ENCODE data around the gene MTCL1.
"Not testable (repeated sequence)": the region's sequence is repeated elsewhere in the genome, so short reads cannot be mapped to it uniquely, and the experiment has no call there.

MTCL1 gene

GRCh38 chr18:8744038-8744437 lies 38.7 kb downstream of the MTCL1 start:
- DNase-seq (ENCODE audit: low read depth, low spot score), result no peak

GRCh38 chr18:8744656-8745055 lies 39.3 kb downstream of the MTCL1 start:
- no peak for DNase-seq (ENCODE audit: low read depth, low spot score)

- DNase-seq (ENCODE audit: low read depth, low spot score), result no peak
These were observed 40.1 kb downstream of the MTCL1 start for GRCh38 chr18:8745355-8746014.

DNA sequence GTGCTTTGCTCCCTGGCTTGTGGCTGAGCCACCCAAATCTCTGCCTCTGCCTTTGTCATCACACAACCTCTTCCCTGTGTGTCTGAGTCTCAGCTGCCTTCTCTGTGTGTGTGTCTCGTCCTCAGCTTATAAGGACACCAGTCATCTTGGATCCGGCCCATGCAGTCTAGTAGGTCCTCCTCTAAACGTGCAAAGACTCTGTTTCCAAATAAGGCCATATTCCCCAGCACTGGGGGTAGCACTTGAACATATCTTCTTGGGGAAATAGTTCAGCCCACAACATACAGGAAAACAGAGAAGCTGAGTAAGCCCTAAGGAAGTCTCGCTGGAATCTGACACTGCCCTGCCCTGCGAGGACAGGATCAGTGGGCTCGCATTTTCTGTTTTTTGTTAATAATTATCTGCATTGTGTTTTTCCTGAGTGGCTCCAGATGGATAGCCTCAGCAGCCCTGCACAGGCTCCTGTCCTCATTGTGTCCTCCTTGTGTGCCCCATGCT lies 42.1 kb downstream of the MTCL1 start:
- DNase-seq (ENCODE audit: low read depth, low spot score), result no peak

- no peak for DNase-seq (ENCODE audit: low read depth, low spot score)
These were observed 44.1 kb downstream of the MTCL1 start for GRCh38 chr18:8749492-8749891.

DNA sequence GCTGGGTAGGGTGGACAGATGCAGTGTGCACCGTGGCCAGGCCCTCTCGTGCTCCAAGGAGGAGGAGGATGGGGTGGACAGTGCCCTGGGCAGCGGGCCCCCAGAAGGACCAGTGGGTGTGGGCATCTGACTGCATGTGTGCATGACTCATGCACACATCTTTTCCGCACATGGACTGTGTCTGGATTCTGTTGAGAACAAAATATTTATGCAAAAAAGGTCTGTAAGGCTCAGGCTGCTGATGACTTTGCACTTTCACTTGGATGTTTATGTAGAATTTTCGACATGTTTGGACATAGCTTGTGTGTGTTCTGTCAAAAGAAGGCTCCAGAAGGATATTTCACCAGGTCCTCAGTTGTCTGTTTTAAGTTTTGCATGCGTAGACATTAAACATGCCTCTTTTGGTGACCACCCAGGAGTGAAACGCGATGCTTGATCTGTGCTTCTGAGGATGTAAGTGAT lies 45.6 kb downstream of the MTCL1 start:
- no peak for DNase-seq (ENCODE audit: low read depth, low spot score)

GRCh38 chr18:8751692-8752091 lies 46.3 kb downstream of the MTCL1 start:
- no peak for DNase-seq (ENCODE audit: low read depth, low spot score)

DNA sequence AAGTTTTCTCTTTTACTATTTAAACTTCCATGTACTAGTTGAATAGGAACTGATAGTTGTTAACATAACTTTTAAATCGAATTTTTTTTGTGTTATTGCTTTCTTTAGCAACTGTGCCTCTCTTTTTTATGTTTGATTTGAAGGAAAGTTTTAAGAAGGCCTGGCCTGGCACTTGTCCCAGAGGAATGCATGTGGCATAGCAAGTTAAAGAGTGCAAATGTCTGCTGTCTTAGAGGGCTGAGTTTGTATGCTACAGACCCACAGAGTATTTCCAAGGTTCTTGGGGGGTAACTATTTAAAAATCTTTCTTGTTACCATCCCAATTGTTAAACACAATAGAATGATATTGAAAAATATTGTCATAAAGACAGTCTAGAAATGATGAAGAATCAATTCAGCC lies 47.0 kb downstream of the MTCL1 start:
- no peak for DNase-seq (ENCODE audit: low read depth, low spot score)

DNA sequence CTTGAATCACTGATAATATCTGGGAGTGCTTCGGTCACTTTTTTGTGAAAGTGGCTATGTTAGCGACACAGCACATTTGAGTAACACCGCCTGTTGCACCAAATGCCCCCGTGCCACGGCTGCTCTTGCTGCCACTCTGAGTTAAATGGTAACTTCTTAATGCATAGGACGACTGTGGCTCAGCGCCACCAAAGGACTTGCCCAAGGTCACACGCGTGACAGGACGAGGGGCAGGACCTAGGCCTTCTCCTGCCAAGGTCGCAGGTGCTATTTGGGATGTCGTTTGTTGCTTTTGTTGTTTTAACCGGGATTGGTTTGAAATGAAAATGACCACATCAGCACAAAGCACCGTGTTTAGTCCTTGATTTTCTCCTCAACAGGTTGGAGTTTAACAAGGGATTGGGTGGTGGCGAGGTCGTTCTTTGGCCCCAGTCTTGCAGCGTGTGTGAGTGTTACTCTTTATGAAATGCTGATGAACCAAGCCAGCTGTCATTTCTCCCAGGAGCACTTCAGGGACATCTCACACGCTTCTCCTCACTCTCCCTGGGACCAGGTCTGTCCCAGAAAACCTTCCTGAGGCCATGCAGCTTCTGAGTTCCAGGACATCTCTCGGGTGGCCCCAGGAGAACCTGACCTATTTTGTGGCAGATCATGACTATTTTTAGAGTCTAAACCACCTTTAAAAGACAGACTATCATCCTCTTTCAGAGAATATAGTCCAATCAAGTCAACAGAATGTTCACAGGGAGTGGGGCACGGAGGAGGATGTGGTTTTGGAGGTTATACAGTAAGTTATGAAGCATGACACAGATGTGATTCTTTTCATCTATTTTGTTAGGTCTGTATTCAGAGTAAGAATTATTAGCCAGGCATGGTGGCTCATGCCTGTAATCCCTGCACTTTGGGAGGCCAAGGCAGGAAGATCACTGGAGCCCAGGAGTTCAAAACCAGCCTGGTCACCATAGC lies 49.9 kb downstream of the MTCL1 start:
- no peak for DNase-seq (ENCODE audit: low read depth, low spot score)

- DNase-seq (ENCODE audit: low read depth, low spot score), result no peak
These were observed 51.2 kb downstream of the MTCL1 start for GRCh38 chr18:8756571-8756970.

DNA sequence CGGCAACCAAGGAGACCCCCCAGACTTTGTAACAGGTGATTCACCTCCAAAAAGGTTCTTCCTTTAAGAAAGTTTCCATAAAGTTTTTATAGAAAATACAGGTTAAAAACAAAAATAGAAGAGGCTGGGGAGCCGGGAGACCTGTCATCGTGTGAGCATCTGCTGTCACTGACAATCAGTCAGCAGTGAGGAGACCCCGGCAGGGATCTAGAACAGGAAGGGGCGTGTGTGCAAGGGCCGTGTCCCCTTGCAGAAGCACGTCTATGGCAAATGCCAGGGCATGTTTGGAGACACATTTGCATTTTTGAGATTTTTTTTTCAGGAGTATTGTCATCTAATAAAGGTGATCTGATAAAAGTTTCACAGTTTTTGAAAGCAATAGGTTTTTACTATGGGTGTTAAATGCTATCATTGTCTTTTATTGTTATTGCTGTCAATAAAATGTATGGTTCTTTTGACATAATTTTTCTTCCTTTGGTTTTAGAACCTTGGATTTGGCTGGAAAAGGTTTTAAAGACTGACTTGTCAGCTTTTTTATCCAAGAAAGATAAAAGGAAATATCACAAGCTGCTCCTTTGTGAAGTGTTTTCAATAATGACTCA lies 52.1 kb downstream of the MTCL1 start:
- DNase-seq (ENCODE audit: low read depth, low spot score), result no peak

GRCh38 chr18:8758466-8758865 lies 53.1 kb downstream of the MTCL1 start:
- no peak for DNase-seq (ENCODE audit: low read depth, low spot score)

- DNase-seq (ENCODE audit: low read depth, low spot score), result no peak
These were observed 55.6 kb downstream of the MTCL1 start for GRCh38 chr18:8760984-8761383.

DNA sequence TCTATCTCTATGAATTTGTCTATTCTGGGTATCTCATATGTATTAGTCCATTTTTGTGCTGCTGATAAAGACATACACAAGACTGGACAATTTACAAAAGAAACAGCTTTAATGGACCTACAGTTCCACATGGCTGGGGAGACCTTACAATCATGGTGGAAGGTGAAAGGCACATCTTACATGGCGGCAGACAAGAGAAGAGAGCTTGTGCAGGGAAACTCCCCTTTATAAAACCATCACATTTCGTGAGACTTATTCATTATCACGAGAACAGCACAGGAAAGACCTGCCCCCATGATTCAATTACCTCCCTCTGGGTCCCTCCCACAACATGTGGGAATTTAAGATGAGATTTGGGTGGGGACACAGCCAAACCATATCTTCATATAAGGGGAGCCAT lies 56.2 kb downstream of the MTCL1 start:
- not testable (repeated sequence) for DNase-seq (ENCODE audit: low read depth, low spot score)

- DNase-seq (ENCODE audit: low read depth, low spot score), result no peak
These were observed 57.6 kb downstream of the MTCL1 start for GRCh38 chr18:8762968-8763367.

DNA sequence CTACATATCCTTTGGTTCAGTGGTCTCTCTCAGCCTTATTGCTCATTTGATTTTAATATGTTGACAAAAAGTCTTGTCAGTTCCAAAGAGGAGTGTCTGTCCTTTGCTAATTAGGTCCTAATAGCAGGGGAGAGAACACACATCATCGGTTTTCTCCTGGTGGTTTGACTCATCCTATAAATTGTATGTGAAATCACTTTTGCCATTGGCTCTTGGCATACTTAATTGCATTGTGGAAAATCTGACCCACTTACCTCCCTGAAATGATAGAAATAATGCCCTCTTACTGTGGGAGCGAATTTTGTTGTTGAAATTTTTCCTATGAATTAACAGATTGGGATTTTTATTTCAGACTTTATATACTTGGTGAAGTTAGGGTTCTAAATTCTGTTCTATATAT lies 58.3 kb downstream of the MTCL1 start:
- no peak for DNase-seq (ENCODE audit: low read depth, low spot score)

GRCh38 chr18:8765783-8766463 lies 60.6 kb downstream of the MTCL1 start:
- no peak for DNase-seq (ENCODE audit: low read depth, low spot score)

DNA sequence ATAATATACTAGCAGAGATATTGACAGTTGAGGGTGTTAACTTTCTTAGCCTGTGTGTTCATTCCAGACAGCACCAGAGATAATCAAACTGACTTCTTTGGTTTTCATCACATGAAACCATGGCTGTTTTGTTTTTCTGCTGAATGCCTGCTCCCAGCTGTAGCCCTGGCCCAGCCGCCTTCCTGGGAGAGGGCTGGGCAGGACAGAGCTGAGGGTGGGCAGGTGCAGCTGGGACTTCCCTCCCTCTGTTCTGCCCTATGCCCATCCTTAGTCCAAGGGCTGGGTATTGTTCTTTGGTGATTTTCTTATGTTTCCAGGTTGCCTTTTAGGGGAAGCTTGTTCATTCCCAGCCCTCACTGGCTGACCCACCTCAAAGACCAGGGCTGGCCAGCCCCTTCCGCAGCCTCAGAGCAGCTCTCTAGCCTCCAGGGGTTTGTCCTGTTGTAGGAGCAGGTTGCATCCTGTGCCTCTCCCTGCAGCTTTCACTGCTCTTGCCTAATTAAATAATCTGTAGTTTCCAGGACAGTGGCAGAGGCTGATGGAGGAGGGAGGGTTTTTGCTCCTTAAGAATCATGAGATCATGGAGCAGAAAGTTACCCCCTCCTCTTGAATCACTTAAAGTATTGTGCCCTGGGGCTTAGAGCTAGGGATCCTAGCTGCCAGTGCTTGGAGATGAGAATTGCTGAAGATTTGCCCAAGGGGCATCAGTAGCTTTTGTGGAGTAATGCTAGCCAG lies 61.4 kb downstream of the MTCL1 start:
- peak; percentile 76 for DNase-seq (ENCODE audit: low read depth, low spot score)

GRCh38 chr18:8767340-8767739 lies 62.0 kb downstream of the MTCL1 start:
- DNase-seq (ENCODE audit: low read depth, low spot score), result no peak

DNA sequence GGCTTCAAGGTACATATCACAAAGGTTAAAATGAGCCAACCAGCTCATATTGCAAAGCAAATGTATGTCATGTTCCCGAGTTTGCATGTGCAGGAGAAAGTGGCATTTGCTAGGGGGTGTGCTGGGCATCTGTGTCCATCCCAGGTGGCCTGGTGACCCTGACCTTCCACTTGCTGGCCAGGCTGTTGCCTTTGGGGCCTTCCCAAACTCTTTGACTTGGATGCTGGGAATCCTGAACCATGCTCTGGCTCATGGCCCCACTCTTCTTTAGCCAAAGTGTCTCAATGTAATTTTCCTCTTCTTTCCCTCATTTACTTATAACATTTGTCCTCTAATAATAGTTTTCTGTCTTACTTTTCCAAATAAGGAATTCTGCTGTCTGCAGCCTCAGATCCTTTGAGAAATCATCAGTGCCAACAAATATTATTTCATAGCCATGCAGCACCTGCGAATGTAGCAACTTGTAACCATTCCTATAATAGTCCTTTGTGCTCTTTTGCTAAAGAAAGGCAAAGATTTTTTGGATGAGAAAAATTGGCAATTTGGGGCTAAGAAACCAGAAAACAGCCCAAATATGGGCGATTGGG lies 64.2 kb downstream of the MTCL1 start:
- DNase-seq (ENCODE audit: low read depth, low spot score), result no peak

DNA sequence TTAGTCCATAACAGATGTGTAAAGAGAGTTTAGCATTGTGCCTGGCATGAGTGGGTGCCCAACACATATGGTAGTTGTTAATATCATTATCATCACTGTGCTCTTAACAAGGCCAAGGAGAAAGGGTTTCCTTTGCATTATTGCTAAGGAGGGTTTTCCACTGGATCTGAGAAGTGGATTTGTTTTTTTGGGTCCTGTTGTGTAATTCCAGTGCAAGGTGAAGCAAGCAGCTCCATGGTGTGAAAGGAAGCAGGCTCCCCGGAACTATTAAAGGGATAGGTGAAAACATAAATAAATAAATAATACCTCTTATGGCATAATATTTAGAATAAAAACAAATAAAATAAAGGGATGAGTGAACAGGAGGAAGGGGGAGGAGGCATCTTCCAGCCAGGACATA lies 65.3 kb downstream of the MTCL1 start:
- no peak for DNase-seq (ENCODE audit: low read depth, low spot score)
